Measurements from ENCODE around the gene GRWD1. TPM values are rescaled to one million over a fixed set of nuclear protein-coding genes. Genes with fewer than 3 reads are reported as not detected.
A peak's percentile ranks its signal among the peaks of the same experiment; 100 is the strongest.

The GRWD1 gene
- total RNA-seq, 2 experiments from 2014 or later, result 25.6 to 27.1 TPM

- ChIA-PET POLR2A (interaction anchor here (1.1 kb wide), 1 partner anchor 46 kb away, joined by 3 read pairs; no protein-coding TSS in a partner anchor), CTCF (no interaction called here)
- H3K4me3 Mint-ChIP-seq, result no peak overlapping the region
- DNase-seq, result no peak
- H3K9me3 Mint-ChIP-seq, result no peaks in the 10 kb centered on the region
- peaks cover 33% of the 10 kb centered on the region for H3K27me3 Mint-ChIP-seq
- H3K4me1 Mint-ChIP-seq, result peaks cover 31% of the 10 kb centered on the region
- H3K36me3 Mint-ChIP-seq (ENCODE audit: low read depth), result peaks cover 2% of the 10 kb centered on the region
- no peak overlapping the region for H3K27ac Mint-ChIP-seq
Observed at GRCh38 chr19:48441360-48442050, 4.3 kb upstream of the GRWD1 start.

GRCh38 chr19:48442116-48443035, 3.4 kb upstream of the GRWD1 start:
- H3K9me3 Mint-ChIP-seq, result no peaks in the 10 kb centered on the region
- H3K27me3 Mint-ChIP-seq, result peaks cover 32% of the 10 kb centered on the region
- POLR2A ChIA-PET, result no interaction called here
- CTCF ChIA-PET, result no interaction called here
- H3K4me1 Mint-ChIP-seq, result peaks cover 35% of the 10 kb centered on the region
- DNase-seq, result no peak
- no peak overlapping the region for H3K27ac Mint-ChIP-seq
- H3K4me3 Mint-ChIP-seq, result no peak overlapping the region
- H3K36me3 Mint-ChIP-seq (ENCODE audit: low read depth), result peaks cover 5% of the 10 kb centered on the region

GRCh38 chr19:48443256-48443655, 2.5 kb upstream of the GRWD1 start:
- H3K27me3 Mint-ChIP-seq, result peaks cover 25% of the 10 kb centered on the region

GRCh38 chr19:48443731-48444128, 2.1 kb upstream of the GRWD1 start:
- Mint-ChIP-seq H3K9me3 (no peaks in the 10 kb centered on the region), H3K27me3 (peaks cover 25% of the 10 kb centered on the region), H3K4me3 (no peak overlapping the region), H3K36me3 (ENCODE audit: low read depth) (peaks cover 17% of the 10 kb centered on the region), H3K4me1 (peaks cover 42% of the 10 kb centered on the region), H3K27ac (no peak overlapping the region)
- POLR2A ChIA-PET, result interaction anchor here (1.4 to 1.7 kb wide), 2 partner anchors 69 to 80 kb away, joined by 3 to 4 read pairs; partner anchors contain the start of genes LMTK3, SYNGR4 and TMEM143
- DNase-seq, result no peak
- CTCF ChIA-PET, result interaction anchor here (0.6 kb wide), 1 partner anchor 40 kb away, joined by 3 read pairs; no protein-coding TSS in a partner anchor

More at GRCh38 chr19:48443256-48443655, 2.5 kb upstream of the GRWD1 start:
- no peak overlapping the region for H3K4me3 Mint-ChIP-seq
- H3K36me3 Mint-ChIP-seq (ENCODE audit: low read depth), result peaks cover 12% of the 10 kb centered on the region
- CTCF ChIA-PET, result no interaction called here
- no peak overlapping the region for H3K27ac Mint-ChIP-seq
- no peaks in the 10 kb centered on the region for H3K9me3 Mint-ChIP-seq
- POLR2A ChIA-PET, result interaction anchor here (1.7 kb wide), 1 partner anchor 69 kb away, joined by 4 read pairs; the partner anchor contains the start of gene LMTK3
- no peak for DNase-seq
- peaks cover 41% of the 10 kb centered on the region for H3K4me1 Mint-ChIP-seq

GRCh38 chr19:48444129-48444935, 1.5 kb upstream of the GRWD1 start:
- peaks cover 25% of the 10 kb centered on the region for H3K27me3 Mint-ChIP-seq
- H3K4me3 Mint-ChIP-seq, result peak overlapping the region; percentile 83
- POLR2A ChIA-PET, result interaction anchor here (0.8 to 1.7 kb wide), 3 partner anchors 13 to 80 kb away, joined by 3 to 4 read pairs (median 3); partner anchors contain the start of genes LMTK3, SYNGR4 and TMEM143
- peaks cover 42% of the 10 kb centered on the region for H3K4me1 Mint-ChIP-seq
- DNase-seq, result no peak
- CTCF ChIA-PET, result interaction anchor here (0.6 to 1.1 kb wide), 3 partner anchors 41 to 53 kb away, joined by 3 read pairs; partner anchors contain the start of gene KDELR1
- H3K36me3 Mint-ChIP-seq (ENCODE audit: low read depth), result peaks cover 19% of the 10 kb centered on the region
- H3K9me3 Mint-ChIP-seq, result no peaks in the 10 kb centered on the region
- no peak overlapping the region for H3K27ac Mint-ChIP-seq

GRCh38 chr19:48444936-48445200, 915 bp upstream of the GRWD1 start:
- Mint-ChIP-seq H3K27ac (peak overlapping the region; percentile 83), H3K36me3 (ENCODE audit: low read depth) (peaks cover 19% of the 10 kb centered on the region), H3K4me1 (peaks cover 42% of the 10 kb centered on the region)

GRCh38 chr19:48445256-48445605, 552 bp upstream of the GRWD1 start:
- Mint-ChIP-seq H3K27ac (peak overlapping the region; percentile 83), H3K4me3 (peak overlapping the region; percentile 83), H3K27me3 (peaks cover 25% of the 10 kb centered on the region), H3K36me3 (ENCODE audit: low read depth) (peaks cover 19% of the 10 kb centered on the region), H3K9me3 (no peaks in the 10 kb centered on the region), H3K4me1 (peaks cover 42% of the 10 kb centered on the region)
- POLR2A ChIA-PET, result interaction anchor here (0.8 to 1.4 kb wide), 3 partner anchors 12 to 81 kb away, joined by 3 read pairs; partner anchors contain the start of genes SYNGR4 and TMEM143
- no peak for DNase-seq
- CTCF ChIA-PET, result interaction anchor here (0.9 to 1.6 kb wide), 5 partner anchors 44 to 124 kb away, joined by 3 to 8 read pairs (median 3); partner anchors contain the start of gene KDELR1

More at GRCh38 chr19:48444936-48445200, 915 bp upstream of the GRWD1 start:
- no peak for DNase-seq
- H3K4me3 Mint-ChIP-seq, result peak overlapping the region; percentile 83
- peaks cover 25% of the 10 kb centered on the region for H3K27me3 Mint-ChIP-seq
- POLR2A ChIA-PET, result interaction anchor here (0.8 to 1.7 kb wide), 3 partner anchors 13 to 81 kb away, joined by 3 to 4 read pairs (median 3); partner anchors contain the start of genes LMTK3, SYNGR4 and TMEM143
- no peaks in the 10 kb centered on the region for H3K9me3 Mint-ChIP-seq
- CTCF ChIA-PET, result interaction anchor here (0.9 to 1.6 kb wide), 5 partner anchors 45 to 124 kb away, joined by 3 to 8 read pairs (median 3); partner anchors contain the start of gene KDELR1

- CTCF ChIA-PET, result interaction anchor here (0.7 to 1.6 kb wide), 3 partner anchors 10 to 113 kb away, joined by 4 to 8 read pairs (median 4); partner anchors contain the start of gene KDELR1
Observed at GRCh38 chr19:48446579-48446978, 796 bp downstream of the GRWD1 start.

GRCh38 chr19:48448563-48448962, 2.8 kb downstream of the GRWD1 start:
- DNase-seq, result no peak
- H3K4me3 Mint-ChIP-seq, result no peak overlapping the region
- no peaks in the 10 kb centered on the region for H3K9me3 Mint-ChIP-seq
- peaks cover 10% of the 10 kb centered on the region for H3K27me3 Mint-ChIP-seq
- H3K27ac Mint-ChIP-seq, result no peak overlapping the region
- peaks cover 35% of the 10 kb centered on the region for H3K4me1 Mint-ChIP-seq
- CTCF ChIA-PET, result interaction anchor here (0.8 kb wide), 1 partner anchor 17 kb away, joined by 3 read pairs; no protein-coding TSS in a partner anchor
- H3K36me3 Mint-ChIP-seq (ENCODE audit: low read depth), result peaks cover 29% of the 10 kb centered on the region
- POLR2A ChIA-PET, result no interaction called here

More at GRCh38 chr19:48446579-48446978, 796 bp downstream of the GRWD1 start:
- H3K36me3 Mint-ChIP-seq (ENCODE audit: low read depth), result peaks cover 22% of the 10 kb centered on the region
- H3K27me3 Mint-ChIP-seq, result peaks cover 18% of the 10 kb centered on the region
- POLR2A ChIA-PET, result interaction anchor here (0.6 to 1.5 kb wide), 6 partner anchors 39 to 1269 kb away, joined by 3 to 6 read pairs (median 3); partner anchors contain the start of genes SYNGR4 and TMEM143
- peak overlapping the region; percentile 83 for H3K4me3 Mint-ChIP-seq
- H3K27ac Mint-ChIP-seq, result peak overlapping the region; percentile 40
- peaks cover 41% of the 10 kb centered on the region for H3K4me1 Mint-ChIP-seq
- no peak for DNase-seq
- no peaks in the 10 kb centered on the region for H3K9me3 Mint-ChIP-seq

GRCh38 chr19:48450441-48450840, 4.7 kb downstream of the GRWD1 start:
- no peak overlapping the region for H3K27ac Mint-ChIP-seq
- H3K4me1 Mint-ChIP-seq, result peaks cover 25% of the 10 kb centered on the region
- peaks cover 37% of the 10 kb centered on the region for H3K36me3 Mint-ChIP-seq (ENCODE audit: low read depth)
- no peaks in the 10 kb centered on the region for H3K9me3 Mint-ChIP-seq
- no peak overlapping the region for H3K4me3 Mint-ChIP-seq
- no peak for DNase-seq
- no peaks in the 10 kb centered on the region for H3K27me3 Mint-ChIP-seq
- ChIA-PET POLR2A (no interaction called here), CTCF (no interaction called here)

GRCh38 chr19:48450863-48451262, 5.1 kb downstream of the GRWD1 start:
- ChIA-PET POLR2A (no interaction called here), CTCF (no interaction called here)
- Mint-ChIP-seq H3K36me3 (ENCODE audit: low read depth) (peaks cover 37% of the 10 kb centered on the region), H3K4me3 (no peak overlapping the region), H3K9me3 (no peaks in the 10 kb centered on the region), H3K27me3 (no peaks in the 10 kb centered on the region), H3K4me1 (peaks cover 20% of the 10 kb centered on the region), H3K27ac (no peak overlapping the region)
- no peak for DNase-seq

- H3K9me3 Mint-ChIP-seq, result no peaks in the 10 kb centered on the region
- H3K4me1 Mint-ChIP-seq, result peaks cover 13% of the 10 kb centered on the region
- H3K36me3 Mint-ChIP-seq (ENCODE audit: low read depth), result peaks cover 37% of the 10 kb centered on the region
- H3K27ac Mint-ChIP-seq, result no peak overlapping the region
- ChIA-PET POLR2A (no interaction called here), CTCF (no interaction called here)
- H3K27me3 Mint-ChIP-seq, result no peaks in the 10 kb centered on the region
- no peak for DNase-seq
- H3K4me3 Mint-ChIP-seq, result no peak overlapping the region
Observed at GRCh38 chr19:48451624-48452023, 5.8 kb downstream of the GRWD1 start.

Data from activated CD4-positive, alpha-beta memory T cell treated with anti-CD3 and anti-CD28 coated beads, Interleukin-2, amount 10 ng/mL, durations not matched to agents 7 days and 5 days (primary cell).